A549 (cell line): ENCODE measurements around the gene PTPRD. TPM values are rescaled to one million over a fixed set of nuclear protein-coding genes. Genes with fewer than 3 reads are reported as not detected.

ENCODE experiments used
- ATAC-seq, 2 experiments: fragments of 200-7000 bp in 1 of 2; fragments of >200 bp in 1 of 2; cut with Nextera tagmentation in 1 of 2; cut with Tn5 transposase in 1 of 2; 3 replicates each; pipeline versions ENCODE4 v1.8.0 to v1.9.1; 2018 to 2020; ENCODE audit warnings: mild to moderate bottlenecking in 1 of 2, moderate library complexity in 1 of 2
- CTCF ChIA-PET: fragments of 300-600 bp; sonication (Branson Sonifier 250); formaldehyde crosslinking; extraction: SDS; loops from one replicate; lab custom pipeline; 2021; ENCODE audit warnings: antibody characterized with exemption, inconsistent platforms; lab: Yijun Ruan, JAX
- POLR2A ChIA-PET: fragments of 350-600 bp; formaldehyde crosslinking; extraction: SDS; loops from one replicate; lab custom pipeline; 2021; ENCODE audit warnings: antibody characterized with exemption, inconsistent platforms; lab: Yijun Ruan, JAX
- DNase-seq, 2 experiments: peaks; one replicate each; pipeline versions ENCODE4 v3.0.0 to v3.0.0-alpha.2; 2011 to 2016; ENCODE audit warnings: low read depth in 1 of 2, low spot score in 1 of 2
- FAIRE-seq: peaks from 2 replicates; lab custom pipeline; 2011; peaks lifted over from hg19 to GRCh38; lab: Jason Lieb, UNC
- H3K27ac ChIP-seq, 2 experiments: fragments of >200 bp; sonication (Bioruptor Twin); formaldehyde crosslinking; 3 replicates each; pipeline ENCODE4 v1.5.1; 2016 to 2017
- H3K4me1 ChIP-seq: fragments of >200 bp; sonication (Bioruptor Twin); formaldehyde crosslinking; 3 replicates; pipeline ENCODE4 v1.6.1; 2016
- H3K4me2 ChIP-seq: fragments of >200 bp; sonication (Bioruptor Twin); formaldehyde crosslinking; 3 replicates; pipeline ENCODE4 v1.6.1; 2016
- H3K4me3 ChIP-seq: fragments of >200 bp; sonication (Bioruptor Twin); formaldehyde crosslinking; 3 replicates; pipeline ENCODE4 v1.5.1; 2016
- H3K9me3 ChIP-seq: fragments of >200 bp; sonication (Bioruptor Twin); formaldehyde crosslinking; 3 replicates; pipeline ENCODE4 v1.6.1; 2016
- BHLHE40 ChIP-seq: IDR thresholded peaks from 2 replicates; pipeline ENCODE4 v1.6.1; 2012; ENCODE audit warnings: low read depth, low read length, inconsistent platforms
- CBX8 ChIP-seq: fragments of 200-600 bp; sonication (generic); IDR thresholded peaks from 2 replicates; pipeline ENCODE4 v1.6.1; 2016
- CHD4 ChIP-seq: fragments of 200-600 bp; sonication (generic); IDR thresholded peaks from 2 replicates; pipeline ENCODE4 v1.6.1; 2016; ENCODE audit warnings: antibody characterized with exemption, mild to moderate bottlenecking, borderline replicate concordance
- CTCF ChIP-seq: fragments of >200 bp; sonication (Bioruptor Twin); formaldehyde crosslinking; IDR thresholded peaks from 3 replicates; pipeline ENCODE4 v1.5.1; 2016
- E2F6 ChIP-seq: IDR thresholded peaks from 2 replicates; pipeline ENCODE4 v1.6.1; 2012; ENCODE audit warnings: low read depth, borderline replicate concordance
- ELK1 ChIP-seq: fragments of 150-350 bp; IDR thresholded peaks from 2 replicates; pipeline ENCODE4 v1.6.1; 2014; ENCODE audit warnings: low read depth, mild to moderate bottlenecking, low read length
- ESRRA ChIP-seq: fragments of 150-350 bp; IDR thresholded peaks from 2 replicates; pipeline ENCODE4 v1.6.1; 2014; ENCODE audit warnings: mild to moderate bottlenecking, low read length, borderline replicate concordance
- FOSB ChIP-seq: fragments of 250-450 bp; sonication (Bioruptor Pico); IDR thresholded peaks from 2 replicates; pipeline ENCODE4 v1.5.0; 2020; ENCODE audit warnings: mild to moderate bottlenecking, moderate library complexity
- HMGXB4 ChIP-seq: fragments of 250-450 bp; sonication (Bioruptor Pico); IDR thresholded peaks from 2 replicates; pipeline ENCODE4 v1.5.0; 2021; ENCODE audit warnings: mild to moderate bottlenecking, moderate library complexity, borderline replicate concordance
- HOXA7 ChIP-seq: fragments of 250-450 bp; sonication (Bioruptor Pico); IDR thresholded peaks from 2 replicates; pipeline ENCODE4 v1.5.0; 2020; ENCODE audit warnings: mild to moderate bottlenecking, moderate library complexity
- HOXB5 ChIP-seq: fragments of 250-450 bp; sonication (Bioruptor Pico); IDR thresholded peaks from 2 replicates; pipeline ENCODE4 v1.5.0; 2020; ENCODE audit warnings: mild to moderate bottlenecking, moderate library complexity
- JUN ChIP-seq, 2 experiments: fragments of >200 bp; sonication (Bioruptor Twin); formaldehyde crosslinking; IDR thresholded peaks; 2 replicates in 1 of 2; 3 replicates in 1 of 2; pipeline ENCODE4 v1.6.1; 2016 to 2017
- MAX ChIP-seq: IDR thresholded peaks from 2 replicates; pipeline ENCODE4 v1.6.1; 2012
- MYC ChIP-seq: IDR thresholded peaks from 2 replicates; pipeline ENCODE4 v1.6.1; 2012; ENCODE audit warnings: mild to moderate bottlenecking, inconsistent platforms, low read length, improper control_type of control experiment, borderline replicate concordance
- NFE2L2 ChIP-seq: fragments of 150-350 bp; conservative IDR thresholded peaks from 2 replicates; pipeline ENCODE4 v1.6.1; 2014; ENCODE audit warnings: low read length
- NR3C1 ChIP-seq: fragments of >200 bp; sonication (Bioruptor Twin); formaldehyde crosslinking; IDR thresholded peaks from 3 replicates; pipeline ENCODE4 v1.6.1; 2017
- POLR2A ChIP-seq: IDR thresholded peaks from 2 replicates; pipeline ENCODE4 v1.6.1; 2012; ENCODE audit warnings: mild to moderate bottlenecking, low read length
- RCOR1 ChIP-seq: fragments of 150-350 bp; IDR thresholded peaks from 2 replicates; pipeline ENCODE4 v1.6.1; 2014; ENCODE audit warnings: antibody characterized with exemption, low read length, low read depth
- REST ChIP-seq: fragments of 200-600 bp; sonication (generic); IDR thresholded peaks from 2 replicates; pipeline ENCODE4 v1.6.1; 2016; ENCODE audit warnings: antibody characterized with exemption, mild to moderate bottlenecking, moderate library complexity
- RFX5 ChIP-seq: fragments of 450-650 bp; IDR thresholded peaks from 2 replicates; pipeline ENCODE4 v1.7.1; 2014; ENCODE audit warnings: antibody characterized with exemption, mild to moderate bottlenecking, moderate library complexity
- TFCP2L1 ChIP-seq: fragments of 250-450 bp; sonication (Bioruptor Pico); IDR thresholded peaks from 2 replicates; pipeline ENCODE4 v1.5.0; 2021; ENCODE audit warnings: mild to moderate bottlenecking
- TP53 ChIP-seq: fragments of 250-450 bp; sonication (Bioruptor Pico); IDR thresholded peaks from 2 replicates; pipeline ENCODE4 v1.5.0; 2021; ENCODE audit warnings: mild to moderate bottlenecking, moderate library complexity
- USF2 ChIP-seq: fragments of 450-650 bp; IDR thresholded peaks from 2 replicates; pipeline ENCODE4 v1.6.1; 2014; ENCODE audit warnings: antibody characterized with exemption
- ZFP36 ChIP-seq: fragments of 450-650 bp; IDR thresholded peaks from 2 replicates; pipeline ENCODE4 v1.6.1; 2014; ENCODE audit warnings: borderline replicate concordance; ENCODE audit not compliant: partially characterized antibody
- ZNF302 ChIP-seq: fragments of 250-450 bp; sonication (Bioruptor Pico); IDR thresholded peaks from 2 replicates; pipeline ENCODE4 v1.9.0; 2021; ENCODE audit warnings: inconsistent platforms, mild to moderate bottlenecking, moderate library complexity
- ZSCAN20 ChIP-seq: fragments of 250-450 bp; sonication (Bioruptor Pico); IDR thresholded peaks from 2 replicates; pipeline ENCODE4 v1.8.0; 2022; ENCODE audit warnings: mild to moderate bottlenecking, moderate library complexity
- WGBS: methylation state at CpG from one replicate; pipeline ENCODE4 v1.1.6; 2017; ENCODE audit errors: missing lambda C conversion rate; 5-methylcytosine and 5-hydroxymethylcytosine counted together
- polyA plus RNA-seq, 4 experiments: library from polyadenylated mRNA; depleted of rRNA in 3 of 4; stranded (reverse); fragments of >200 nt; fragmentation: RNase III in 1 of 4; extraction: RNeasy Plus Mini Kit Qiagen cat#74134 plus additional on column Dnase treatment in 1 of 4; gene quantifications; 2 replicates in 3 of 4; 3 replicates in 1 of 4; pipeline ENCODE4 v1.2.3, GENCODE V29; 2011 to 2017

The PTPRD gene
- polyA plus RNA-seq, 2 of the 4 experiments (the other 2 are of a cell fraction): 0.39 to 1.3 TPM

- no peak for TF ChIP-seq HOXA7 (CRISPR knock-in tag)
Measured at GRCh38 chr9:9399982-9400381, 1212.8 kb downstream of the PTPRD start (continued).

GRCh38 chr9:9396518-9396917, 1216.3 kb downstream of the PTPRD start:
- POLR2A ChIA-PET: no interaction called here
- WGBS: 17% methylated on average over 2 of the region's 2 CpGs
- H3K4me3 ChIP-seq: no peak overlapping the region
- DNase-seq (no peak), FAIRE-seq (no peak), ATAC-seq (no peak)
- no peak overlapping the region for H3K4me2 ChIP-seq
- H3K4me1 ChIP-seq: no peaks in the 10 kb centered on the region
- CTCF ChIA-PET: no interaction called here
- TF ChIP-seq MAX (no peak), ESRRA (no peak), RFX5 (no peak), ELK1 (no peak), NR3C1 (no peak), NFE2L2 (no peak), FOSB (CRISPR knock-in tag) (no peak), ZNF302 (no peak), ZFP36 (no peak), HOXB5 (CRISPR knock-in tag) (no peak), USF2 (no peak), HMGXB4 (CRISPR knock-in tag) (no peak), TFCP2L1 (CRISPR knock-in tag) (no peak)
- no peak overlapping the region for H3K27ac ChIP-seq
- H3K9me3 ChIP-seq: 0 out of 3 replicates have a peak, but pooled peaks cover 4% of the 10 kb centered on the region

GRCh38 chr9:9395539-9395938, 1217.3 kb downstream of the PTPRD start:
- no peak for FAIRE-seq
- WGBS: 5% methylated on average over 5 of the region's 5 CpGs
- no peak for ATAC-seq
- ChIA-PET POLR2A (no interaction called here), CTCF (interaction anchor here (0.6 to 0.7 kb wide), 3 partner anchors 48 to 1995 kb away, joined by 3 to 4 read pairs (median 3); no protein-coding TSS in a partner anchor)
- H3K27ac ChIP-seq: no peak overlapping the region
- no peak for DNase-seq
- no peak overlapping the region for H3K4me3 ChIP-seq
- H3K4me2 ChIP-seq: no peak overlapping the region
- H3K4me1 ChIP-seq: no peaks in the 10 kb centered on the region
- 0 out of 3 replicates have a peak, but pooled peaks cover 4% of the 10 kb centered on the region for H3K9me3 ChIP-seq
- TF ChIP-seq CHD4 (no peak), TP53 (CRISPR knock-in tag) (no peak), POLR2A (no peak), FOSB (CRISPR knock-in tag) (no peak), REST (no peak), BHLHE40 (no peak), ESRRA (no peak), E2F6 (no peak), RFX5 (no peak), CBX8 (no peak), NFE2L2 (no peak), RCOR1 (no peak), ZSCAN20 (no peak), MYC (no peak), CTCF (no peak), JUN (IDR thresholded peaks at IDR 0.05) (no peak)
